Vagina (tissue), 2 donors: Measurements from ENCODE around the gene KCTD4.

Experiments used
- POLR2A ChIP-seq, 2 donors: fragments of 450-650 bp; IDR thresholded peaks; one replicate each; pipeline ENCODE4 v1.6.1; 2017; ENCODE audit warnings: antibody characterized with exemption in 2 of 2, mild to moderate bottlenecking in 2 of 2, moderate library complexity in 2 of 2
- TF ChIP-seq, protein P1 (sequence below), 3 experiments: fragments of 450-650 bp in 2 of 3; fragments of 200-600 bp in 1 of 3; sonication (generic) in 1 of 3; IDR thresholded peaks; one replicate each; pipeline ENCODE4 v1.5.1; 2017 to 2019; ENCODE audit warnings: antibody characterized with exemption in 3 of 3, mild to moderate bottlenecking in 2 of 3, moderate library complexity in 2 of 3

DNA sequence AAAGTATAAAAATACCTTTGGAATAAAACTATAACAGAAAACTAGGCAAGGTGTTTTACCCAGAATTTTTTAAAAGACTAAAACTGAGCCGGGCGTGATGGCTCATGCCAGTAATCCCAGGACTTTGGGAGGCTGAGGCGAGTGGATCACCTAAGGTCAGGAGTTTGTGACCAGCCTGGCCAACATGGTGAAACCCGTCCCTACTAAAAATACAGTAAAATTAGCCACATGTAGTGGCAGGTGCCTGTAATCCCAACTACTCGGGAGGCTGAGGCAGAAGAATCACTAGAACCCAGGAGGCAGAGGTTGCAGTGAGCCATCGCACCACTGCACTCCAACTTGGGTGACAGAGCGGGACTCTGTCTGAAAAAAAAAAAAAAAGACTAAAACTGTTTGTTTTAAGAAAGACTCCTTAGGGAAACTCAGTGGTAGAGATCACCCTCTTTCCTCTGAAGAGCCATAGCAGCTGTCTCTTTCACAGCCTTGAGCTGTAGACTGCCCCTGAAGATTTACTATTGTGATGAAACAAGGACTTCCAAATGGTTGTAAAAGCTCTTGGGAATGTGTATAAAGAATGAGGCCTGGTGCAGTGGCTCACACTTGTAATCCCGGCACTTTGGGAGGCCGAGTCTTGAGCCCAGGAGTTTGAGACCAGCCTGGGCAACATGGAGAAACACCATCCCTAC, 14.7 kb upstream of the KCTD4 start:
- no peak for TF ChIP-seq POLR2A (IDR thresholded peaks at IDR 0.05)
- TF ChIP-seq, protein P1, sequence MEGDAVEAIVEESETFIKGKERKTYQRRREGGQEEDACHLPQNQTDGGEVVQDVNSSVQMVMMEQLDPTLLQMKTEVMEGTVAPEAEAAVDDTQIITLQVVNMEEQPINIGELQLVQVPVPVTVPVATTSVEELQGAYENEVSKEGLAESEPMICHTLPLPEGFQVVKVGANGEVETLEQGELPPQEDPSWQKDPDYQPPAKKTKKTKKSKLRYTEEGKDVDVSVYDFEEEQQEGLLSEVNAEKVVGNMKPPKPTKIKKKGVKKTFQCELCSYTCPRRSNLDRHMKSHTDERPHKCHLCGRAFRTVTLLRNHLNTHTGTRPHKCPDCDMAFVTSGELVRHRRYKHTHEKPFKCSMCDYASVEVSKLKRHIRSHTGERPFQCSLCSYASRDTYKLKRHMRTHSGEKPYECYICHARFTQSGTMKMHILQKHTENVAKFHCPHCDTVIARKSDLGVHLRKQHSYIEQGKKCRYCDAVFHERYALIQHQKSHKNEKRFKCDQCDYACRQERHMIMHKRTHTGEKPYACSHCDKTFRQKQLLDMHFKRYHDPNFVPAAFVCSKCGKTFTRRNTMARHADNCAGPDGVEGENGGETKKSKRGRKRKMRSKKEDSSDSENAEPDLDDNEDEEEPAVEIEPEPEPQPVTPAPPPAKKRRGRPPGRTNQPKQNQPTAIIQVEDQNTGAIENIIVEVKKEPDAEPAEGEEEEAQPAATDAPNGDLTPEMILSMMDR (IDR thresholded peaks at IDR 0.05), result no peak
